DND-41 (cell line): ENCODE data around the gene ARMC7.

ENCODE experiments used
- EZH2 ChIP-seq: IDR thresholded peaks from 3 replicates; pipeline ENCODE4 v1.6.1; 2012; ENCODE audit warnings: borderline replicate concordance, low read depth, mild to moderate bottlenecking, moderate library complexity, low read length, inconsistent platforms; ENCODE audit not compliant: severe bottlenecking
- TF ChIP-seq, protein P1 (sequence below): IDR thresholded peaks from 2 replicates; pipeline ENCODE4 v1.5.1; 2012; ENCODE audit warnings: borderline replicate concordance, low read length, moderate library complexity, mild to moderate bottlenecking; ENCODE audit not compliant: poor library complexity, severe bottlenecking; ENCODE audit errors: extremely low read depth

DNA sequence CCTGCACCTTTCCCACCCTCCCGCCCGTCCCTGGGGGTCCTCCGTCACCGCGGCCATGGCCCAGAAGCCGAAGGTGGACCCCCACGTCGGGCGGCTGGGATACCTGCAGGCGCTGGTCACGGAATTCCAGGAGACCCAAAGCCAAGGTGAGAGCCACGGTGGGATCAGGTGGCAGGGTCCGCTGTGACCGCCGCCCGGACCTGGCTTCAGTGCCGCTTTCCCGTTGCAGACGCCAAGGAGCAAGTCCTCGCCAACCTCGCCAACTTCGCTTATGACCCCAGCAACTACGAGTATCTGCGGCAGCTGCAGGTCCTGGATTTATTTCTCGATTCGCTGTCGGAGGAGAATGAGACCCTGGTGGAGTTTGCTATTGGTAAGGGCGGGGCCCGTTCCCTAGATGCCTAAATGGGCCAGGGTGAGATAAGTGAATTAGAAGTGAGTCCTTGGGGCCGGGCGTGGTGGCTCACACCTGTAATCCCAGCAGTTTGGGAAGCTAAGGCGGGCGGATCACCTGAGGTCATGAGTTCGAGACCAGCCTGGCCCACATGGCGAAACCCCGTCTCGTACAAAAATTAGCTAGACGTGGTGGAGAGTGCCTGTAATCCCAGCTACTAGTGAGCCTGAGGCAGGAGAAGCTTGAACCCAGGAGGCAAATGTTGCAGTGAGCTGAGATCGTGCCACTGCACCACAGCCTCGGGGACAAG lies 617 bp downstream of the ARMC7 start:
- no peak for TF ChIP-seq EZH2
- TF ChIP-seq, protein P1, sequence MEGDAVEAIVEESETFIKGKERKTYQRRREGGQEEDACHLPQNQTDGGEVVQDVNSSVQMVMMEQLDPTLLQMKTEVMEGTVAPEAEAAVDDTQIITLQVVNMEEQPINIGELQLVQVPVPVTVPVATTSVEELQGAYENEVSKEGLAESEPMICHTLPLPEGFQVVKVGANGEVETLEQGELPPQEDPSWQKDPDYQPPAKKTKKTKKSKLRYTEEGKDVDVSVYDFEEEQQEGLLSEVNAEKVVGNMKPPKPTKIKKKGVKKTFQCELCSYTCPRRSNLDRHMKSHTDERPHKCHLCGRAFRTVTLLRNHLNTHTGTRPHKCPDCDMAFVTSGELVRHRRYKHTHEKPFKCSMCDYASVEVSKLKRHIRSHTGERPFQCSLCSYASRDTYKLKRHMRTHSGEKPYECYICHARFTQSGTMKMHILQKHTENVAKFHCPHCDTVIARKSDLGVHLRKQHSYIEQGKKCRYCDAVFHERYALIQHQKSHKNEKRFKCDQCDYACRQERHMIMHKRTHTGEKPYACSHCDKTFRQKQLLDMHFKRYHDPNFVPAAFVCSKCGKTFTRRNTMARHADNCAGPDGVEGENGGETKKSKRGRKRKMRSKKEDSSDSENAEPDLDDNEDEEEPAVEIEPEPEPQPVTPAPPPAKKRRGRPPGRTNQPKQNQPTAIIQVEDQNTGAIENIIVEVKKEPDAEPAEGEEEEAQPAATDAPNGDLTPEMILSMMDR = no peak
